GM19193 (cell line): ENCODE data around the gene PLP1.

ENCODE experiments used
- POLR2A ChIP-seq: IDR thresholded peaks from 4 replicates; pipeline ENCODE4 v1.6.1; 2011; ENCODE audit not compliant: insufficient read depth, insufficient read length; ENCODE audit errors: extremely low read depth

The PLP1 gene

DNA sequence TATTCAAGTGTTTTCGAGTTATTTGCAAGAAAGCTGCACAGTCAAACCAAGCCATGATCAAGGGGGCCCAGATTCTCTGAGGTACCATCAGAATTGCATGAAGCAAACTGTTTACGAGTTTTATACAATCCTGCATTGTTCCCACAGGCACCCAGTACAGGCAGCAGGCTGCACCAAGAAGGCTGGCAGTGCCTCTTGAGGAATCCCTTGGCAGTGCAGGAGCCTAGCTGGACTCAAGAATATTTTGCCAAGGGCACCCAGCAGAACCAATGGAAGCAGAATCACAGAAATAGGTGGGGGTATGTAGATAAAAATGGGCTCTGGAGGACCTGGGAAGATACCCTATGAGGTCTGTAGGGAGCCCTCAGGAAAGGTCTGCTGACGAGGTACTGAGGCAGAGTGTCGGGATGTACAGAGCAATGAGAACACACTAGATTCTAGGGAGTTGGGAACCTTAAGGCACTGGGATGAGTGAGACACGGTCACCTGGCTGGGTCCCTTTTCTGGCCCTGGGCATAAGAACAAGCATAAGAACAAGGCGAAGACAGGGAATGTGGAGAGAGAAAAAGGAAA, 2.5 kb upstream of the PLP1 start:
- no peak for TF ChIP-seq POLR2A

DNA sequence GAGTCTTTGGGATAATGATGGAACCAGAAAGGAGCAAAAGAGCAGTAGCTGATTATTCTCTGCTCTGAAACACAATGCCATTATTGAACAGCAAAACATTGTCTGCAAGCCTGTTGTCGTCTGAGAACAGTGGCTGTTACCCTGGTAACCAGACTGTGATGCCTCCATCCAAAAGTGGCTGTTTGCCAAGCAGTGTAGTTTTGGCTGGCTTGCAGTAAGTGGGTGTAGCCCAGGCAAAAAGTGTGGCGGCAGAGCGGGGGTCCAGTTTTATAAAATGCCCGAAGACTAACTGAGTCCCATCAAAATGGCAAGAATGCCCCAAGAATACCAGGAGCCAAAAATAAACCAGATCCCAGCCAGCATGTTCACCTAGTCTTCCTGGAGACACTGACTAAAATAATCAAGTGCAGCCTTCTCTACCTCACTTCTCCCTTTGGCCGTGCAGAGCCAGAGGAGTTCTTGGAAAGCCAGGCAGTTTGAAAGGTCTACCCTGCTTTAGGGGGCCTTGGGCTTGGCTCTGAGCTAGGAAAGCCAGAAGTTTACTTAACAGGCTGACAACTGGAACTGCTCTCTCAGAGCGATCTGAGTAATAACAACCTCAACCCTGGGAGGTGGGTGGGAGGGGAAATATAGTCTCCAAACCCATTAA, 2.6 kb downstream of the PLP1 start:
- TF ChIP-seq POLR2A, result no peak

DNA sequence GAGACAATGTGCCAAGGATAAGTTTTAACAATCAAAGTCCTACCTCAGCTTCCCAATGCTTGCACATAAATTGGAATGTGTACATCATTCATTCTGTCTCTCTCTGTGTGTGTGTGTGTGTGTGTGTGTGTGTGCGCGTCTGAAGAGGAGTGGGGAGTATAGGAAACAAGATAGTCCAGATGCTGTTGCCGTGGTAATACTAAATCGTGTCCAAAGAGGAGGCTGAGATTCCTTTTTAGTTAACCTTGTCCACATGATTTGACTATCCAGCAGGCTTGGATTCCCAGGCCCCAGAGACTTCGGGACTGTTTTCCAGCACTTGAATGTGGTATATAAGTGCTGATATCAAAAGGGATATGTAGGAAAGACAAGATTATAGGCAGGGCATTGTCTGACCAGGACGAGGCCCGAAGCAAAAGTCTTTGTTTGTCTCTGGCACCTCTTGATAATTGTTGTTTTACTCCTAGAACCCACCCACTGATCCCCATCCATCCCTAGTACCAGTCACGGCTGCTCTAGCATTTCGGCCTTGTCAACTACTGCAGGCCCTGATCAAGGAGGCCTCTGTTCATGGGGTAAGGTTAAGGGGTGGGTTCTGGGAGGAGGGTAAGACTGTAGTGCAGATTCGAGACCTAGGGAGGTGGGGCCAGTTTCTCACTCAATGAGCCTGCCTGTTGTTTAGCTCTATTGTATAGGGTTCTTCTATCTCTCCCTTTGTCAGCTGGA, 3.9 kb downstream of the PLP1 start:
- no peak for TF ChIP-seq POLR2A

DNA sequence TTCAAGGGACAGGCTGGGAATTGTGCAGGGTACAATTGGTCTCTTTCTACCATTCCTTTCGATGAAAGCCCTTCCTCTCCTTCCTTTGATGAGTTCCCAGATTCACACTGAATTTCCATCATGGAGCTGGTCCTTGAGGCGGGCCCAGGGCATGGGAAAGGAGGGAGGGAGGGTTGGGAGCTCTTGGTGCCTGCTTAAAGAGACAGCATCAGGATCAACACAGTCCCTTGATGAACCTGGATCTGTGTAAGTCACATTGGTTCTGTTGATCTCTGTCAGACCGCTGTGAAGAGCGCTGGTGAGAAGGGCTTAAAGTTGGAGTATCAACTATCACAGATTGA, 4.4 kb downstream of the PLP1 start:
- TF ChIP-seq POLR2A, result no peak

DNA sequence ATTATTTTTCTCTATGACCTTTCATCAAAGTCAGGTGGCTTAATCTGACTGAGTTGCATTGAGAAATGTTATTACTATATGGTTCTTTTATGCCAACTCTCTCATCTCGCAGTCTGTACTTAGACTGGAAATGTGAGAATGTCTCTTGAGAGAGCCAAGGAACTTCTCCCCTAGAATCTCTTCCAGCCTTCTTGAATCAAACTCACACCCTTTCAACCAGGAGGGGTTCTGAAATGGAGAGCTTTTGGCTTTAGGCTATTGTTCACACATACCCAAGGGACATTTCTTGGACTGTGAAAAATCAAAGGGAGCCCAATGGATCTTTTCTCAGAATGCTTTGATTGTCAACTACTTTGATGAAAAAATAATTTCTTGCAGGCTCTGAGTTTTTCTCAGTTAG, 5.1 kb downstream of the PLP1 start:
- TF ChIP-seq POLR2A, result no peak

DNA sequence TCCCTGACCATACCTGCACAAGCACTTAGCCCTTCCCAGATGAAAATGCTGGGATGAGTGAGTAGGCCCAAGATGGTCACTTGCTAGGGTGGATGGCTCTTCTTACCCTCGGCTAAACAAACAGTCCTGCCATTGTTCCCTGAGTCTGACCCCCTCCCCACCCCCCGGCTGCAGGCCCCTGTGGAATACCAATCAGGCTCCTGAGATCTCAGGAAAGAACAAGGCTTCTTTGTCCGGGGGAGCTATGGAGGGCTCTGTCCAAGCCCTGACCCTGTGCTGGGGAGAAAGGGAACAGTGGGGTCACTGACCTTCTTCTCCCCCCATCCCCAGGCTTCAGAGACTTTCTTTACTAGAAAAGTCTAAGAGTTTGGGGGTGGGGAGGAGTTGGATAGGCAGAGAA, 6.0 kb downstream of the PLP1 start:
- no peak for TF ChIP-seq POLR2A

DNA sequence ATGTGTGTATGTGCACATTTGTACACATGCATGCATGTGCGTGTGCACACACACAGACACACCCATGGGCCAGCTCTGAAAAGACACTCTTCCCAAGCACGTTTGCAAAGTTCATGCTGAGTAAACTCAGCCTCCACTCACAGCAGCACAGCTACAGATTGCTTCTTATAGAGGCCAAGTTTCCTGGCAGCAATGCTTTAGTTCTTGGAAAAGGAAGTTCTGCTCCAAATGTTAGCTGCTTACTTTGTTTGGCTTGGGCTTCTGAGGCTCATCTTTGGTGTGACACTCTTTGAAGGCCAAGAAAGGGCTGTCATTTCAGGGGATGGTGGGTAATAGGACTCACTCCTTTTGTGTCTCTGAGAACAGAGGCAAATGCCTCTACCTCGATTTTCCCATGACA, 6.6 kb downstream of the PLP1 start:
- no peak for TF ChIP-seq POLR2A

DNA sequence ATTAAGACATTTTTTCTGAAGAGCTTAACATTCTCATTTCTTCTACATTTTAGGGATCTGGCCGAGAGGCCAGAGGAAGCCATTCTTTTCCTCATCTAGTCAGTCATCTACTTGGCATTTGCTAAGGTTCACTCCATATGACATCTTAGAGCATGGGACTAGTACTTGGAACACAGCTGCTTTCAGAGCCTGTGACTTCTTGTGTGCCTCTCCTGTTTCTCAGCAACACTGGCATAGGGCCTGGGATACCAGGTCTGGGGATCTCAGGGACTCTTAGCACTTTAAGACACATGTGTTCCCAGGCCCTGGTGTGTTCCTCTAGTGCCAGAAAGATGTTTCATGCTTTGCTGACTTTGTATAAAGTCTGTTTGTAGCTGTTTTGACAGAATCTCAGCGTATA, 7.3 kb downstream of the PLP1 start:
- TF ChIP-seq POLR2A, result no peak

DNA sequence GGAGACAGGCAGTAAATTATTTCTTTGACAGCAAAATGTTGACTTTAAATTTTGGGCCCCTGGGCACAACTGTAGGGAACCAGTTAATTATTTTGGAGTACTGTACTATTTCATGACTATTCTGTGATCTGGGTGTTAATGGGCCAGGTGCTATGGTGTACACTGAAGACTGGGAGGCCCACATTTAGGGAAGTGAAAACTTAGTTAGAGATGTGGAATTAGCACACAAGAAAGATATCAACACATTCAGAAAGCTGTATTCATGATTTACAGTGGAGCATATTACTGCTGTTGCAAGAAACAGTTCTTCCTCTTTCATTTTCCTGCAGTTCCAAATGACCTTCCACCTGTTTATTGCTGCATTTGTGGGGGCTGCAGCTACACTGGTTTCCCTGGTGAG, 12.4 kb downstream of the PLP1 start:
- TF ChIP-seq POLR2A, result no peak

DNA sequence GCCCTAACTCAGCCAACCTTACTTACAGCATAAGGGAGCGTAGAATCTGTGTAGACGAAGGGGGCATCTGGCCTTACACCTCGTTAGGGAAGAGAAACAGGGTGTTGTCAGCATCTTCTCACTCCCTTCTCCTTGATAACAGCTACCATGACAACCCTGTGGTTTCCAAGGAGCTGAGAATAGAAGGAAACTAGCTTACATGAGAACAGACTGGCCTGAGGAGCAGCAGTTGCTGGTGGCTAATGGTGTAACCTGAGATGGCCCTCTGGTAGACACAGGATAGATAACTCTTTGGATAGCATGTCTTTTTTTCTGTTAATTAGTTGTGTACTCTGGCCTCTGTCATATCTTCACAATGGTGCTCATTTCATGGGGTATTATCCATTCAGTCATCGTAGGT, 14.6 kb downstream of the PLP1 start:
- TF ChIP-seq POLR2A, result no peak

DNA sequence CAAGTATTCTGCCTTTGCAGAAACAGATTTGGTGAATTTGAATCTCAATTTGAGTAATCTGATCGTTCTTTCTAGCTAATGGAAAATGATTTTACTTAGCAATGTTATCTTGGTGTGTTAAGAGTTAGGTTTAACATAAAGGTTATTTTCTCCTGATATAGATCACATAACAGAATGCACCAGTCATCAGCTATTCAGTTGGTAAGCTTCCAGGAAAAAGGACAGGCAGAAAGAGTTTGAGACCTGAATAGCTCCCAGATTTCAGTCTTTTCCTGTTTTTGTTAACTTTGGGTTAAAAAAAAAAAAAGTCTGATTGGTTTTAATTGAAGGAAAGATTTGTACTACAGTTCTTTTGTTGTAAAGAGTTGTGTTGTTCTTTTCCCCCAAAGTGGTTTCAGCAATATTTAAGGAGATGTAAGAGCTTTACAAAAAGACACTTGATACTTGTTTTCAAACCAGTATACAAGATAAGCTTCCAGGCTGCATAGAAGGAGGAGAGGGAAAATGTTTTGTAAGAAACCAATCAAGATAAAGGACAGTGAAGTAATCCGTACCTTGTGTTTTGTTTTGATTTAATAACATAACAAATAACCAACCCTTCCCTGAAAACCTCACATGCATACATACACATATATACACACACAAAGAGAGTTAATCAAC, 15.3 kb downstream of the PLP1 start:
- TF ChIP-seq POLR2A, result no peak

DNA sequence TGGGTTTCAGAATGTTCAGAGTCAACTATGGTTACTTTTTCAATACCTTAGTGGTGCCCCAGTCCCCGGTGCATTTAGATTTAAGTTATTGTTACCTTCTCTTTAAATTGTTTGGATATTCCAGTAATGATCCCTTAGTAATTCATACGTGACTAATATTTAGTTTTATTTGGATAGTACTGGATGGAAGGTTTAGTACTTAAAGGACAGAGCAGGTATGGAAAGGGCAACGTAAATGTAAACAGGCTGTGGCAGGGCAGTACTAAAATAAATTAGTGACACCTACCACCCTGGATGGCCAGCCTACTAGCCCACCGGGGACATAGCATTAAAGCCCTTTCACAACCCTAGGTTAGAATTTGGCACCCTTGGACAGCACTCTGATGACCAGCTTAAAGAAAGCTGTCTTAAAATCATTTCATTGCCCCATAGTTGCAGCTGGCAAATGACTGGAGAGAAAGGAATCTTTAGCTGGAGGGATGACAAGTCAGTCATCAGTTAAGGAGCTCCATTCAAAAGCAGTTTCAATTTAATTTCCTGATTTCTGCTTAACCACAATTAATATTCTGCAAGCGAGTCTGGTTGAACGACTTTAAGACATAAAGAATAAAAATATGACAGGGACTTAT, 16.4 kb downstream of the PLP1 start:
- TF ChIP-seq POLR2A, result no peak

DNA sequence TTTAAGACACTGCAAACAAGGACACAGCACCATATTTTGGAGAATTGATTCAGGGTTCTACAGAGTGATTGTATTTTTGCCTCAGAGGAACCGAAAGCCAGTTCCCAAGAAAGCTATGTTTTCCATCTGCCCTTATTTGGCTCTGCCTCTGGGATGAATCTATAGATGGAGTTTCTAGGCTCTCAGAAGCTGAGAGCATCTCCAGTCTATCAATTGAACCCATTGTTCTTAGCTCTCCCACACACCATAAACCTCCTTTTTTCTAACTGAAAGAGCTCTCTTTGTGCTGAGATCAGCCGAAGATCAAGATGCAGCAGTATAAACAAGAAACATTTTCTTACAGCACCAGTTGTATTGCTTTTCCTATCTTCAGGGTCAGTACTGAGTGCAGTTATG, 16.9 kb downstream of the PLP1 start:
- TF ChIP-seq POLR2A, result no peak

DNA sequence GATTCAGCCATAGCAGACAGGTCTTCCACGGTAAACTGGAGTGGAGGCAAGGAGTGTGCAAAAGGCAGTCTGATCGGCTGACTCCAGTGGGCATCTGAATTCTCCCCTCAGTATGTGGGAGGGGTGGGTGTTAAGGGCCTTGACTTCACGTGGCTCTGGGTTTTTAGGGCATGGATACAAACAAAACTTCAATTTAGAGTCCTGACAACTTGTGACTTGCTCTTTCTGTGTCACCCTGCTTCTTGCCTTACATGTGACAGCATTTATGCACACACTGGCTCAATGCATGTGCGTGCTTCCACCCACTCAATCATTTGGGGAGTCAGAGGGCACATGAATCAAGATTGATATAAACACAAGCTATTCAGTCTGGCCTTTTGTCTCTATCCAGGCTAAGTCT, 17.5 kb downstream of the PLP1 start:
- no peak for TF ChIP-seq POLR2A

DNA sequence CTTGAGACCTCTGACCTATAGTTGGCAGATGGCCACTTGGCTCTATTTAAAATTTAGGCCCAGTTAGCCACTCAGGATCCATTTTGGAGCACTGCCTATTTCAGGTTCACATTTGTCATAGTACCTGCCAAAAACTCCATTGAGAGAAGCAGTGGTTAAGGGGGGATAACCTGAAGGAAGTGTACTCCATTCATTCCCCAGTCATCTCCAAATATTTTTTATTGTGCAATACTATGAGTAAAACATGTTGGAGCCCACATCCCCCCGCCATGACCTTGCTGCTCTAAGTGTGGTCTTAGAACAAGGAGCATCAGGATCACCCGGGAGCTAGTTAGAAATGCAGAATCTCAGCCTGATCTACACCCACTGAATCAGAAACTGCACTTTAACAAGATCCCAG, 21.1 kb downstream of the PLP1 start:
- TF ChIP-seq POLR2A, result no peak

DNA sequence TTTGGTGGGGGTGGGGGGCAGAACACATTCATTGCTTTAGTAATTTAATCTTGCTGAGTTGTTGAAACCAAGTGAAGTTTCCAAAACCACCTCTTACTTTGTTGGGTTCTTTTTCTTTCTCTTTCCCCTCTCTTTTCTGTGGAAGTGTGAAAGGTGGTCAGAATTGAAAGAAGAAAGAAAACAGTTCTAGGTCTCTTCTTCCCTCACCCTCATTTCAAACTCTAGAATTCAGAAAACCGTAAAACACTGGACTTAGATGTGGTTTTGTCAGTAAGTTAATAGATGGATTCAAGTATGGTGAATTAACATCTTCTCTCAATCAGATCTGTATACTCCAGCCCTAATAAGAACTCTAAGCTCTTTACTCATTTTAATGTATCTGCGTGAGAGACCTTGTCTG, 23.7 kb downstream of the PLP1 start:
- TF ChIP-seq POLR2A, result no peak

DNA sequence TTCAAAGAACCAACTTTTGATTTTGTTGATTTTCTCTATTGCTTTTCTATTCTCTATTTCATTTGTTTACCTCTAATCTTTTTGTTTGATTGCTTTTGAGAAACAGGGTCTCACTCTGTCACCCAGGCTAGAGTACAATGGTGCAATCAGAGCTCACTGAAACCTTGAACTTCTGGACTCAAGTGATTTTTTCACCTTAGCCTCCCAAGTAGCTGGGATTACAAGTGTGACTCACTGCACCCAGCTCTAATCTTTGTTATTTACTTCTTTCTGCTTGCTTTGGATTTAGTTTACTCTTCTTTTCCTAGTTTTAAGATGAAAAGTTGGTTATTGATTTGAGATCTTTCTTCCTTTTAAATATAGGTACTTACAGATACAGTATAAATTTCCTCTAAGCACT, 29.2 kb downstream of the PLP1 start:
- no peak for TF ChIP-seq POLR2A
